ENCODE measurements around the gene DDRGK1.
"Not testable (repeated sequence)": the region's sequence is repeated elsewhere in the genome, so short reads cannot be mapped to it uniquely, and the experiment has no call there.

The DDRGK1 gene

DNA sequence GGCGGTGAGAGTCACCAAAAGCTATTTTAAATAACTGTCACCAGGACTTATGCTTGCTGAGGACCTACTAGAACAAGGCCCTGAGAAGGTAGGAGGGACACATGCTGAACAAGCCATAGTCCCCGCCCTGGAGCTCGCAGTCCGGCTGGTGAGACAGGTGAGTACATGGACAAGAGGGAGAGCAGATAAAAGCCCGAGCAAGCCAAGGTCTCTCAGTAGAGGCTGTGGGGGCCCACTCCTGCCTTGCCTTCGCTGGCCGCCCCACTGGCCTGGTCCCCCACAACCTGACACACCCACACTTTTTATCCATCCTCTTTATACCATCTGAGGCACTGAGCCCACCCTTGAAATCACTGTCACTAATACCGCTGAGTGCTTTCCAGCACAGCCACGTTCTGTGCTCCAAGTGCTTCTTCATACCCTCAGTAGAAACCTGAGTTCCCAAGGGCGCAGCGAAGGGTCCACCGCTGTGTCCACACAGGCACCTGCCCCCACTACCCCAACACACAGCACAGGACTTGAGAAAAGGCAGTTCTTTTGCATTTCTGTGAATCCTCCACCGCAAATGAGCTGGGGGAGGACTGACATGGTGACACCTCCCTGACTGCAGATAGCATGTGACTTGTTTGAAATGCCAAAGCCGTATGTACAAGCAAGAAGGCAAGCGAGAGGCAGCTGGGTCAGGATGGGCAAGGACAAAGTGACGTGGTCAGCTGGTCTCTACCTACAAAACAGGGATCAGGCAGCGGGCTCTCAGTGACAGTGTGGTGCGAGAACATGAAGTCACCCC lies 12.1 kb downstream of the DDRGK1 start:
- no peak for TF ChIP-seq L3MBTL2 (conservative IDR thresholded peaks at IDR 0.05)
- TF ChIP-seq FOXM1 (IDR thresholded peaks at IDR 0.05; ENCODE audit: borderline replicate concordance): no peak
- TF ChIP-seq SP1 (IDR thresholded peaks at IDR 0.05): no peak
- no peak for TF ChIP-seq FOXA1 (IDR thresholded peaks at IDR 0.05)
- TF ChIP-seq ARNT (IDR thresholded peaks at IDR 0.05): no peak
- no peak for TF ChIP-seq BHLHE40 (IDR thresholded peaks at IDR 0.05; ENCODE audit: borderline replicate concordance)
- no peak for TF ChIP-seq LEF1 (IDR thresholded peaks at IDR 0.05; ENCODE audit: borderline replicate concordance)
- TF ChIP-seq NFRKB (IDR thresholded peaks at IDR 0.05): no peak
- no peak for TF ChIP-seq ELF4 (IDR thresholded peaks at IDR 0.05)
- no peak for TF ChIP-seq FOXK2 (IDR thresholded peaks at IDR 0.05)
- TF ChIP-seq, protein P1, sequence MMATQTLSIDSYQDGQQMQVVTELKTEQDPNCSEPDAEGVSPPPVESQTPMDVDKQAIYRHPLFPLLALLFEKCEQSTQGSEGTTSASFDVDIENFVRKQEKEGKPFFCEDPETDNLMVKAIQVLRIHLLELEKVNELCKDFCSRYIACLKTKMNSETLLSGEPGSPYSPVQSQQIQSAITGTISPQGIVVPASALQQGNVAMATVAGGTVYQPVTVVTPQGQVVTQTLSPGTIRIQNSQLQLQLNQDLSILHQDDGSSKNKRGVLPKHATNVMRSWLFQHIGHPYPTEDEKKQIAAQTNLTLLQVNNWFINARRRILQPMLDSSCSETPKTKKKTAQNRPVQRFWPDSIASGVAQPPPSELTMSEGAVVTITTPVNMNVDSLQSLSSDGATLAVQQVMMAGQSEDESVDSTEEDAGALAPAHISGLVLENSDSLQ (IDR thresholded peaks at IDR 0.05): no peak
- no peak for TF ChIP-seq CTBP1 (IDR thresholded peaks at IDR 0.05; ENCODE audit: borderline replicate concordance)
- no peak for TF ChIP-seq SUZ12 (IDR thresholded peaks at IDR 0.05)
- TF ChIP-seq ZNF384 (IDR thresholded peaks at IDR 0.05): no peak
- CTCF ChIA-PET: no interaction called here
- no peak for DNase-seq (ENCODE audit: extremely low spot score)
- POLR2A ChIA-PET: interaction anchor here (1.8 kb wide), 2 partner anchors 9 to 11 kb away, joined by 5 to 8 read pairs; no protein-coding TSS in a partner anchor

DNA sequence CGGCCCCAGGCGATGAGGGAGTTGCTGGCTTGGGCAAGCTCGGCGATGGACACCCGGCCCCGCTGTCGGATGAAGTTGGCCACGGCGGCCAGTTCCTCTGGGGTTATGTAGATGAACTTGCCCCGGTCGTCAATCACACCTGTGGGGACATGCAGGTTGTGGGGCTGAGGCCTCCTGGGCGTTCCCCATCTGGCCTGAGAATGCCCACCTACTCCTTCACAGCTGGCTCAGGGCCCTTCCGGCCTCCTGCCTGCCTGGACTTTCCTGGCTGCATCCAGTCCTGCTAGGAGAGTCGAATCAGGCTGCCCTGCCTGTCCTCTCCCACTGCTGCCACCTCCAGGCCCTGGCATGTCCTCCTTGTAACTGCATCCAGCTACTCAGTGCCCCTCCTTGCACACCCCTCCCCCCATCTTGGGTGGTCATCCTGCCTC lies 13.8 kb downstream of the DDRGK1 start:
- POLR2A ChIA-PET: interaction anchor here (1.5 kb wide), 1 partner anchor 12 kb away, joined by 3 read pairs; no protein-coding TSS in a partner anchor
- TF ChIP-seq ELF4 (IDR thresholded peaks at IDR 0.05) (no peak), HDGF (IDR thresholded peaks at IDR 0.05; ENCODE audit: borderline replicate concordance) (no peak), ARNT (IDR thresholded peaks at IDR 0.05) (no peak), LEF1 (IDR thresholded peaks at IDR 0.05; ENCODE audit: borderline replicate concordance) (no peak), CTBP1 (IDR thresholded peaks at IDR 0.05; ENCODE audit: borderline replicate concordance) (no peak), SUZ12 (IDR thresholded peaks at IDR 0.05) (no peak), NFRKB (IDR thresholded peaks at IDR 0.05) (no peak), FOXK2 (IDR thresholded peaks at IDR 0.05) (no peak), L3MBTL2 (conservative IDR thresholded peaks at IDR 0.05) (no peak), ZNF384 (IDR thresholded peaks at IDR 0.05) (no peak), FOXM1 (IDR thresholded peaks at IDR 0.05; ENCODE audit: borderline replicate concordance) (no peak), SP1 (IDR thresholded peaks at IDR 0.05) (no peak), BHLHE40 (IDR thresholded peaks at IDR 0.05; ENCODE audit: borderline replicate concordance) (no peak), TARDBP (IDR thresholded peaks at IDR 0.05) (no peak), FOXA1 (IDR thresholded peaks at IDR 0.05) (no peak)
- TF ChIP-seq, protein P1 (IDR thresholded peaks at IDR 0.05): no peak
- DNase-seq (ENCODE audit: extremely low spot score): no peak
- CTCF ChIA-PET: no interaction called here

DNA sequence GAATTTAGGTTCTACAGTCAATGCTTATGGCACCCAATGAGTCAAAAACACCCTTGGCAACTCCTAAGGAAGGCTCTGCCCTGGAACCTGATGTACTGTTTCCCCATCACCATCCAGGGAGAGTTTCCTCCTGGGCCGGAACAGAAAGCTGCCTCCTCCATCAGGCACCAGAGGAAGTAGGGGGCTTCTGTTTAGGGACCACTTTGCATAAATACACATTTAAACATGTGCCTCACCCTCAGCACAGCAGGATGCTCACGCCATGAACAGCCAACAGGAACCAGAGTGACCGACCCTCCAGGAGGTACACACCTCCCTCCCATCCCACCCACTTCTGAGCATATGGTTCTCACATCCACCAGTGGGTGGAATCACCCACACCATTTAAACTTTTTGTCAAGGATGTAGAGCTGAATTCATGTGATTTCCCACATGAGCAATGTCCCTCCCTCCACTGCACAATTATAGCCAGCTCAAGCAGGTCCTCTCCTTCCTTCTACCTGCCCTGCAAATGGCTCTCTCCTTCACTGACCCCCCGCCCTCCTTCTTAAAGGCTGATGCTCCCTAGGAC lies 14.8 kb downstream of the DDRGK1 start:
- ChIA-PET POLR2A (interaction anchor here (1.5 kb wide), 1 partner anchor 13 kb away, joined by 3 read pairs; no protein-coding TSS in a partner anchor), CTCF (no interaction called here)
- no peak for DNase-seq (ENCODE audit: extremely low spot score)
- TF ChIP-seq L3MBTL2 (conservative IDR thresholded peaks at IDR 0.05): no peak
- no peak for TF ChIP-seq FOXM1 (IDR thresholded peaks at IDR 0.05; ENCODE audit: borderline replicate concordance)
- no peak for TF ChIP-seq SUZ12 (IDR thresholded peaks at IDR 0.05)
- TF ChIP-seq FOXA1 (IDR thresholded peaks at IDR 0.05): no peak
- no peak for TF ChIP-seq SP1 (IDR thresholded peaks at IDR 0.05)
- no peak for TF ChIP-seq CTBP1 (IDR thresholded peaks at IDR 0.05; ENCODE audit: borderline replicate concordance)
- no peak for TF ChIP-seq ARNT (IDR thresholded peaks at IDR 0.05)
- TF ChIP-seq ELF4 (IDR thresholded peaks at IDR 0.05): no peak

DNA sequence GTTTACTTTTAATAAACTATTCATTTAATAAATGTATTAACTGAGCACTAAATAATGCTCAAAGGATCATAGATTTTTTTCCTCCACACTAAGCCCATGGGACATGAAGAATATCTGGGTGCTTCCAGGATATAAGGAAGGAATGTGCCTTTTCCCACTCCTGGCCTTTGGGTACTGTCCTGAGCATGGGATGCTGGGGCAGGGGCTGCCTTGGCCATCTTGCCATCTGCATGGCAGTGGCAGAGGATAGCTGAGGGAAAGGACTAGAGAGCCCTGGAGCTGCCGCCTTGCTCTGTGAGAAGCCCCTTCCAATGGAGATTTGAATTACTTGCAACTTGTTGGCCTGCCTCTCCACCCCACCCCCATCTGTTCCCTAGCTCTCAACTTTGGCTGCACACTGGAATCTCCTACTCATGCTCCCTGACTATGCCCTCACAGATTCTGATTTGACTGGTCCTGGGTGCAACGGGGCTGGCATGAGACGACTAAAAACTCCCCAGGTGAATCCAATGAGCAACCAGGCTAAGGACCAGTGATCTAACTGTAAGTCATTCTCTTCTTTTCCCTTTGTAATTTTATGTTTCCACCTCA lies 15.6 kb downstream of the DDRGK1 start:
- no peak for TF ChIP-seq FOXM1 (IDR thresholded peaks at IDR 0.05; ENCODE audit: borderline replicate concordance)
- no peak for TF ChIP-seq CTBP1 (IDR thresholded peaks at IDR 0.05; ENCODE audit: borderline replicate concordance)
- TF ChIP-seq ARNT (IDR thresholded peaks at IDR 0.05): no peak
- TF ChIP-seq, protein P1 (IDR thresholded peaks at IDR 0.05): no peak
- TF ChIP-seq ELF4 (IDR thresholded peaks at IDR 0.05): no peak
- no peak for TF ChIP-seq FOXA1 (IDR thresholded peaks at IDR 0.05)
- no peak for TF ChIP-seq BHLHE40 (IDR thresholded peaks at IDR 0.05; ENCODE audit: borderline replicate concordance)
- no peak for DNase-seq (ENCODE audit: extremely low spot score)
- POLR2A ChIA-PET: no interaction called here
- CTCF ChIA-PET: interaction anchor here (0.6 kb wide), 1 partner anchor 8 kb away, joined by 3 read pairs; no protein-coding TSS in a partner anchor

DNA sequence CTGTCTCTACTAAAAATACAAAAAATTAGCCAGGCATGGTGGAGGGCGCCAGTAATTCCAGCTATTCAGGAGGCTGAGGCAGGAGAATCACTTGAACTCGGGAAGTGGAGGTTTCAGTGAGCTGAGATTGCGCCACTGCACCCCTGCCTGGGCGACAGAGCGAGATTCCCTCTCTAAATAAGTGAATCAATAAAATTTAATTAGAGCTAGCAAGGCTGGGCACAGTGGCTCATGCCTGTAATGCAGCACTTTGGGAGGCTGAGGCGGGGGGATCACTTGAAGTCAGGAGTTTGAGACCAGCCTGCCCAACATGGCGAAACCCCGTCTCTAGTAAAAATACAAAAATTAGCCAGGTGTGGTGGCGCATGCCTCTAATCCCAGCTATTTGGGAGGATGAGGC lies 16.6 kb downstream of the DDRGK1 start:
- CTCF ChIA-PET; DNase-seq (ENCODE audit: extremely low spot score): not testable (repeated sequence)
- POLR2A ChIA-PET: interaction anchor here (0.7 kb wide), 1 partner anchor 28 kb away, joined by 3 read pairs; no protein-coding TSS in a partner anchor
